Measurements from ENCODE around the gene FOXE3.

Gene FOXE3

DNA sequence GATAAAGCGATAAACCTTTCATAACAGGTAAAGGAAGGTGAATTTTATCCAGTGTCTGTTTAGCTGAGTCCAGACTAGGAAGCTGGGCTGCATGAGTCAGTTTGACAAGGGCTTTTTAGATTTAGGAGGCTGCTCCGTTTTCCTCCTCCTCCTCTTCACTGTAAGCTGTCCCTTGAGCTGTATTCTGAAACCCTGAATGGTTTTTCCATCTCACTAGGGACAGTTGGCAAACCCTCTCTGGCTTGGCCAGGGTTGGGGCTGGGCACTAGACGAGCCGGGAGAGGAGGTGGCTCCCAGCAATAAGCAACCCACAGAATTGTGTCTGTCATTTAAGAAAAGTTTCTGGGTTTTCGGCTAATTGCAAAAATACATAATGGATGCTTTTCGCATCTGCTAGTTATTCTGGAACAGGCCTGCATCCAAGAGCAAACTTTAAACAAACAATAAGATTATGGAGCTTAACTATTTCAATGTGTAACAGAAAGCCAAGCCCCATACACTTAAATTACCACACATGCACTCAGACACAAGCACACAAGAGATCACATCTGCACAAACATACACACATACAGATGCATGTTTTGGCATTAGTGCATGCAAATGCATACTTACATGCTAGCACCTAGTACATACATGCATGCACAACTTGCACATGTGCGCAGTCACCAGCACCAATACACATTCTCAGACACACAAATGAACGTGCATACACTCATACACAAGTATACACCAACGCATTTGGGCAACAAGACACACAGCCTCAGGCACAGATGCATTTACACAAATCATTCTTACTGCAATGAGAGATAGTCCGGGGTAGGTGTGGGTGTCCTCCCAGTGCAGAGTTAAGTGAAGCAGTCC lies 27.8 kb upstream of the FOXE3 start:
- no peak for TF ChIP-seq CTCF (IDR thresholded peaks at IDR 0.05; ENCODE audit: low read depth, low read length)
- Histone ChIP-seq H3K27me3 (ENCODE audit: insufficient read depth, low read depth, severe bottlenecking) (no peaks in the 10 kb centered on the region), H3K27ac (no peak overlapping the region), H3K36me3 (no peaks in the 10 kb centered on the region), H3K9me3 (ENCODE audit: severe bottlenecking) (no peaks in the 10 kb centered on the region), H3K4me3 (ENCODE audit: low read depth, low read length) (no peak overlapping the region)
- DNase-seq = no peak

- Histone ChIP-seq H3K36me3 (no peaks in the 10 kb centered on the region), H3K4me3 (ENCODE audit: low read depth, low read length) (no peak overlapping the region), H3K27me3 (ENCODE audit: insufficient read depth, low read depth, severe bottlenecking) (no peaks in the 10 kb centered on the region), H3K27ac (no peak overlapping the region), H3K9me3 (ENCODE audit: severe bottlenecking) (no peaks in the 10 kb centered on the region)
- TF ChIP-seq CTCF (IDR thresholded peaks at IDR 0.05; ENCODE audit: low read depth, low read length) = peak; percentile 97
- peak; percentile 79 for DNase-seq
These were observed 27.2 kb upstream of the FOXE3 start for GRCh38 chr1:47388891-47389238.

GRCh38 chr1:47389731-47390130 lies 26.4 kb upstream of the FOXE3 start:
- no peaks in the 10 kb centered on the region for H3K9me3 ChIP-seq (ENCODE audit: severe bottlenecking)
- no peaks in the 10 kb centered on the region for H3K27me3 ChIP-seq (ENCODE audit: insufficient read depth, low read depth, severe bottlenecking)
- H3K36me3 ChIP-seq = no peaks in the 10 kb centered on the region
- no peak for DNase-seq
- no peak for TF ChIP-seq CTCF (IDR thresholded peaks at IDR 0.05; ENCODE audit: low read depth, low read length)
- no peak overlapping the region for H3K4me3 ChIP-seq (ENCODE audit: low read depth, low read length)
- H3K27ac ChIP-seq = no peak overlapping the region

GRCh38 chr1:47390843-47391242 lies 25.2 kb upstream of the FOXE3 start:
- H3K27me3 ChIP-seq (ENCODE audit: insufficient read depth, low read depth, severe bottlenecking) = no peaks in the 10 kb centered on the region
- no peak for TF ChIP-seq CTCF (IDR thresholded peaks at IDR 0.05; ENCODE audit: low read depth, low read length)
- H3K27ac ChIP-seq = no peak overlapping the region
- H3K9me3 ChIP-seq (ENCODE audit: severe bottlenecking) = no peaks in the 10 kb centered on the region
- H3K4me3 ChIP-seq (ENCODE audit: low read depth, low read length) = no peak overlapping the region
- DNase-seq = no peak
- no peaks in the 10 kb centered on the region for H3K36me3 ChIP-seq

- no peak overlapping the region for H3K27ac ChIP-seq
- no peaks in the 10 kb centered on the region for H3K36me3 ChIP-seq
- no peak overlapping the region for H3K4me3 ChIP-seq (ENCODE audit: low read depth, low read length)
- H3K27me3 ChIP-seq (ENCODE audit: insufficient read depth, low read depth, severe bottlenecking) = no peaks in the 10 kb centered on the region
- H3K9me3 ChIP-seq (ENCODE audit: severe bottlenecking) = no peaks in the 10 kb centered on the region
- no peak for TF ChIP-seq CTCF (IDR thresholded peaks at IDR 0.05; ENCODE audit: low read depth, low read length)
- DNase-seq = no peak
These were observed 22.9 kb upstream of the FOXE3 start for GRCh38 chr1:47393141-47393540.

- no peaks in the 10 kb centered on the region for H3K9me3 ChIP-seq (ENCODE audit: severe bottlenecking)
- no peak for DNase-seq
- H3K27ac ChIP-seq = no peak overlapping the region
- TF ChIP-seq CTCF (IDR thresholded peaks at IDR 0.05; ENCODE audit: low read depth, low read length) = no peak
- H3K4me3 ChIP-seq (ENCODE audit: low read depth, low read length) = no peak overlapping the region
- H3K27me3 ChIP-seq (ENCODE audit: insufficient read depth, low read depth, severe bottlenecking) = no peaks in the 10 kb centered on the region
- H3K36me3 ChIP-seq = no peaks in the 10 kb centered on the region
These were observed 20.7 kb upstream of the FOXE3 start for GRCh38 chr1:47395433-47395832.
